A549 (cell line): ENCODE data around the gene CSTF2T. TPM values are rescaled to one million over a fixed set of nuclear protein-coding genes. Genes with fewer than 3 reads are reported as not detected.

ENCODE experiments used
- ATAC-seq, 2 experiments: fragments of 200-7000 bp in 1 of 2; fragments of >200 bp in 1 of 2; cut with Nextera tagmentation in 1 of 2; cut with Tn5 transposase in 1 of 2; 3 replicates each; pipeline versions ENCODE4 v1.8.0 to v1.9.1; 2018 to 2020; ENCODE audit warnings: mild to moderate bottlenecking in 1 of 2, moderate library complexity in 1 of 2
- CTCF ChIA-PET: fragments of 300-600 bp; sonication (Branson Sonifier 250); formaldehyde crosslinking; extraction: SDS; loops from one replicate; lab custom pipeline; 2021; ENCODE audit warnings: antibody characterized with exemption, inconsistent platforms; lab: Yijun Ruan, JAX
- POLR2A ChIA-PET: fragments of 350-600 bp; formaldehyde crosslinking; extraction: SDS; loops from one replicate; lab custom pipeline; 2021; ENCODE audit warnings: antibody characterized with exemption, inconsistent platforms; lab: Yijun Ruan, JAX
- DNase-seq, 2 experiments: peaks; one replicate each; pipeline versions ENCODE4 v3.0.0 to v3.0.0-alpha.2; 2011 to 2016; ENCODE audit warnings: low read depth in 1 of 2, low spot score in 1 of 2
- FAIRE-seq: peaks from 2 replicates; lab custom pipeline; 2011; peaks lifted over from hg19 to GRCh38; lab: Jason Lieb, UNC
- H3K27ac ChIP-seq, 2 experiments: fragments of >200 bp; sonication (Bioruptor Twin); formaldehyde crosslinking; 3 replicates each; pipeline ENCODE4 v1.5.1; 2016 to 2017
- H3K4me1 ChIP-seq: fragments of >200 bp; sonication (Bioruptor Twin); formaldehyde crosslinking; 3 replicates; pipeline ENCODE4 v1.6.1; 2016
- H3K4me2 ChIP-seq: fragments of >200 bp; sonication (Bioruptor Twin); formaldehyde crosslinking; 3 replicates; pipeline ENCODE4 v1.6.1; 2016
- H3K4me3 ChIP-seq: fragments of >200 bp; sonication (Bioruptor Twin); formaldehyde crosslinking; 3 replicates; pipeline ENCODE4 v1.5.1; 2016
- H3K9me3 ChIP-seq: fragments of >200 bp; sonication (Bioruptor Twin); formaldehyde crosslinking; 3 replicates; pipeline ENCODE4 v1.6.1; 2016
- BCL3 ChIP-seq: fragments of >200 bp; sonication (Bioruptor Twin); formaldehyde crosslinking; IDR thresholded peaks from 3 replicates; pipeline ENCODE4 v1.6.1; 2016
- BHLHE40 ChIP-seq: IDR thresholded peaks from 2 replicates; pipeline ENCODE4 v1.6.1; 2012; ENCODE audit warnings: low read depth, low read length, inconsistent platforms
- CHD2 ChIP-seq: fragments of 150-350 bp; IDR thresholded peaks from 2 replicates; pipeline ENCODE4 v1.6.1; 2014; ENCODE audit warnings: low read length; ENCODE audit not compliant: partially characterized antibody
- E2F6 ChIP-seq: IDR thresholded peaks from 2 replicates; pipeline ENCODE4 v1.6.1; 2012; ENCODE audit warnings: low read depth, borderline replicate concordance
- EHMT2 ChIP-seq: fragments of 200-600 bp; sonication (generic); IDR thresholded peaks from 2 replicates; pipeline ENCODE4 v1.6.1; 2016; ENCODE audit warnings: antibody characterized with exemption, low read depth, mild to moderate bottlenecking, moderate library complexity
- ELK1 ChIP-seq: fragments of 150-350 bp; IDR thresholded peaks from 2 replicates; pipeline ENCODE4 v1.6.1; 2014; ENCODE audit warnings: low read depth, mild to moderate bottlenecking, low read length
- ESRRA ChIP-seq: fragments of 150-350 bp; IDR thresholded peaks from 2 replicates; pipeline ENCODE4 v1.6.1; 2014; ENCODE audit warnings: mild to moderate bottlenecking, low read length, borderline replicate concordance
- FOSB ChIP-seq: fragments of 250-450 bp; sonication (Bioruptor Pico); IDR thresholded peaks from 2 replicates; pipeline ENCODE4 v1.5.0; 2020; ENCODE audit warnings: mild to moderate bottlenecking, moderate library complexity
- FOSL2 ChIP-seq, 2 experiments: fragments of 450-650 bp in 1 of 2; fragments of >200 bp in 1 of 2; sonication (Bioruptor Twin) in 1 of 2; formaldehyde crosslinking; IDR thresholded peaks; 2 replicates each; pipeline versions ENCODE4 v1.5.0 to v1.6.1; 2016 to 2020; ENCODE audit warnings: mild to moderate bottlenecking in 1 of 2, moderate library complexity in 1 of 2
- FOXS1 ChIP-seq: fragments of 250-450 bp; sonication (Bioruptor Pico); IDR thresholded peaks from 2 replicates; pipeline ENCODE4 v1.5.0; 2020; ENCODE audit warnings: mild to moderate bottlenecking, moderate library complexity
- GATA3 ChIP-seq: IDR thresholded peaks from 2 replicates; pipeline ENCODE4 v1.6.1; 2012; ENCODE audit warnings: borderline replicate concordance
- HDAC2 ChIP-seq: fragments of 200-600 bp; sonication (generic); IDR thresholded peaks from 2 replicates; pipeline ENCODE4 v1.6.1; 2016
- HOXA7 ChIP-seq: fragments of 250-450 bp; sonication (Bioruptor Pico); IDR thresholded peaks from 2 replicates; pipeline ENCODE4 v1.5.0; 2020; ENCODE audit warnings: mild to moderate bottlenecking, moderate library complexity
- JUNB ChIP-seq: fragments of >200 bp; sonication (Bioruptor Twin); formaldehyde crosslinking; IDR thresholded peaks from 2 replicates; pipeline ENCODE4 v1.6.1; 2016
- MAFK ChIP-seq: fragments of 450-650 bp; IDR thresholded peaks from 2 replicates; pipeline ENCODE4 v1.6.1; 2014; ENCODE audit not compliant: partially characterized antibody
- MAZ ChIP-seq: fragments of 150-350 bp; IDR thresholded peaks from 2 replicates; pipeline ENCODE4 v1.6.1; 2014; ENCODE audit warnings: antibody characterized with exemption, low read depth, low read length, borderline replicate concordance
- MYC ChIP-seq: IDR thresholded peaks from 2 replicates; pipeline ENCODE4 v1.6.1; 2012; ENCODE audit warnings: mild to moderate bottlenecking, inconsistent platforms, low read length, improper control_type of control experiment, borderline replicate concordance
- NPAS2 ChIP-seq: fragments of 250-450 bp; sonication (Bioruptor Pico); IDR thresholded peaks from 2 replicates; pipeline ENCODE4 v1.8.0; 2022; ENCODE audit warnings: mild to moderate bottlenecking, moderate library complexity, borderline replicate concordance
- POLR2A ChIP-seq: IDR thresholded peaks from 2 replicates; pipeline ENCODE4 v1.6.1; 2012; ENCODE audit warnings: mild to moderate bottlenecking, low read length
- RFX5 ChIP-seq: fragments of 450-650 bp; IDR thresholded peaks from 2 replicates; pipeline ENCODE4 v1.7.1; 2014; ENCODE audit warnings: antibody characterized with exemption, mild to moderate bottlenecking, moderate library complexity
- RNF2 ChIP-seq: fragments of 200-600 bp; sonication (generic); IDR thresholded peaks from 2 replicates; pipeline ENCODE4 v1.6.1; 2016; ENCODE audit warnings: low read depth, mild to moderate bottlenecking, antibody characterized with exemption, moderate library complexity, borderline replicate concordance
- TFCP2L1 ChIP-seq: fragments of 250-450 bp; sonication (Bioruptor Pico); IDR thresholded peaks from 2 replicates; pipeline ENCODE4 v1.5.0; 2021; ENCODE audit warnings: mild to moderate bottlenecking
- USF2 ChIP-seq: fragments of 450-650 bp; IDR thresholded peaks from 2 replicates; pipeline ENCODE4 v1.6.1; 2014; ENCODE audit warnings: antibody characterized with exemption
- ZC3H11A ChIP-seq: fragments of 450-650 bp; IDR thresholded peaks from 2 replicates; pipeline ENCODE4 v1.6.1; 2014; ENCODE audit warnings: antibody characterized with exemption, mild to moderate bottlenecking
- ZFP36 ChIP-seq: fragments of 450-650 bp; IDR thresholded peaks from 2 replicates; pipeline ENCODE4 v1.6.1; 2014; ENCODE audit warnings: borderline replicate concordance; ENCODE audit not compliant: partially characterized antibody
- WGBS: methylation state at CpG from one replicate; pipeline ENCODE4 v1.1.6; 2017; ENCODE audit errors: missing lambda C conversion rate; 5-methylcytosine and 5-hydroxymethylcytosine counted together
- polyA plus RNA-seq, 4 experiments: library from polyadenylated mRNA; depleted of rRNA in 3 of 4; stranded (reverse); fragments of >200 nt; fragmentation: RNase III in 1 of 4; extraction: RNeasy Plus Mini Kit Qiagen cat#74134 plus additional on column Dnase treatment in 1 of 4; gene quantifications; 2 replicates in 3 of 4; 3 replicates in 1 of 4; pipeline ENCODE4 v1.2.3, GENCODE V29; 2011 to 2017

CSTF2T gene
- polyA plus RNA-seq, 2 of the 4 experiments (the other 2 are of a cell fraction): 9.4 to 18.2 TPM

GRCh38 chr10:51663086-51663485 is 36.3 kb downstream of the CSTF2T start:
- under 1% methylated on average over 3 of the region's 3 CpGs for WGBS
- Histone ChIP-seq H3K4me2 (no peak overlapping the region), H3K4me3 (no peak overlapping the region), H3K9me3 (no peaks in the 10 kb centered on the region), H3K27ac (no peak overlapping the region), H3K4me1 (no peaks in the 10 kb centered on the region)
- ChIA-PET POLR2A (no interaction called here), CTCF (interaction anchor here (0.8 kb wide), 1 partner anchor 40 kb away, joined by 3 read pairs; no protein-coding TSS in a partner anchor)
- ATAC-seq: no peak
- no peak for DNase-seq
- FAIRE-seq: no peak
- no peak for TF ChIP-seq FOSL2 (IDR thresholded peaks at IDR 0.05)
- TF ChIP-seq FOSL2 (CRISPR knock-in tag; IDR thresholded peaks at IDR 0.05): no peak
- TF ChIP-seq ESRRA: no peak
- no peak for TF ChIP-seq FOSB
- no peak for TF ChIP-seq GATA3
- no peak for TF ChIP-seq ZFP36
- TF ChIP-seq USF2: no peak
- TF ChIP-seq HOXA7 (CRISPR knock-in tag): no peak
- TF ChIP-seq ZC3H11A: no peak

GRCh38 chr10:51659344-51659743 is 40.1 kb downstream of the CSTF2T start:
- CTCF ChIA-PET: no interaction called here
- no peak for FAIRE-seq
- ATAC-seq: no peak
- WGBS: 14% methylated on average over 1 of the region's 1 CpG
- Histone ChIP-seq H3K4me2 (no peak overlapping the region), H3K27ac (no peak overlapping the region)
- TF ChIP-seq MAFK (no peak), NPAS2 (CRISPR knock-in tag) (no peak), FOSL2 (IDR thresholded peaks at IDR 0.05) (no peak), FOSL2 (CRISPR knock-in tag; IDR thresholded peaks at IDR 0.05) (no peak), EHMT2 (no peak), ELK1 (no peak), TFCP2L1 (no peak), RNF2 (no peak), FOXS1 (CRISPR knock-in tag) (no peak), POLR2A (no peak), CHD2 (no peak), E2F6 (no peak), MYC (no peak), ESRRA (no peak), RFX5 (no peak)
- TF ChIP-seq, all 56 proteins: peak for 0
- no peak overlapping the region for H3K4me3 ChIP-seq
- DNase-seq: no peak
- H3K4me1 ChIP-seq: no peaks in the 10 kb centered on the region
- no peaks in the 10 kb centered on the region for H3K9me3 ChIP-seq
- POLR2A ChIA-PET: no interaction called here

GRCh38 chr10:51658000-51658399 is 41.4 kb downstream of the CSTF2T start:
- ChIA-PET POLR2A (no interaction called here), CTCF (no interaction called here)
- no peak overlapping the region for H3K27ac ChIP-seq
- FAIRE-seq (no peak), DNase-seq (no peak), ATAC-seq (no peak)
- no peak overlapping the region for H3K4me2 ChIP-seq
- H3K9me3 ChIP-seq: no peaks in the 10 kb centered on the region
- TF ChIP-seq JUNB: no peak
- TF ChIP-seq BCL3: no peak
- TF ChIP-seq ZC3H11A: no peak
- TF ChIP-seq HDAC2: no peak
- no peak for TF ChIP-seq MAZ
- TF ChIP-seq RFX5: no peak
- TF ChIP-seq BHLHE40: no peak
- no peak for TF ChIP-seq E2F6
- H3K4me1 ChIP-seq: no peaks in the 10 kb centered on the region
- 1% methylated on average over 2 of the region's 2 CpGs for WGBS
- H3K4me3 ChIP-seq: no peak overlapping the region
